ENCODE data around the gene YTHDC1. TPM values are rescaled to one million over a fixed set of nuclear protein-coding genes. Genes with fewer than 3 reads are reported as not detected.
"Not testable (repeated sequence)": the region's sequence is repeated elsewhere in the genome, so short reads cannot be mapped to it uniquely, and the experiment has no call there.

Gene YTHDC1
- total RNA-seq, 3 donors from 2014 or later (not counting 1 experiment from before 2014, with no cell fraction given): 225 to 320 (median 270) TPM

DNA sequence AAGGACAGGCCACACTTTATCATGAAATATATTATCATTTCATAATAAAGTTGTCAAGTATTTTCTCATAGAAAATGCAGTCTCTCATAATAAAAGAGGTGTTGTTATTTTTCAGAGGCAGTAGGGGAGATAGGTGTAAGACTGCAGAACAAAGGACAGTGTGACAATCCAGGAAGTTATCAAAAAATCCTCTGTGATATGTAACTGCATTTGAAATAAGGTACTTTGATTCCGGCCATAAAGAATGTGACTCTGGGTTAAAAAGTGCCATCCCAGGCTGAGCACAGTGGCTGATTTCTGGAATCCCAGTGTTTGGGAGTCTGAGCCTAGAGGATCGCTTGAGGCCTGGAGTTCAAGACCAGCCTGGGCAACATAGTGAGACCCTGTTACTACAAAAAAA is 66.8 kb downstream of the YTHDC1 start:
- H3K4me1 ChIP-seq (ENCODE audit: control insufficient read depth, insufficient read depth, low read length): no peaks in the 10 kb centered on the region
- H3K27ac ChIP-seq (ENCODE audit: low read length): no peak overlapping the region
- DNase-seq (no peak), ATAC-seq (no peak)
- no peaks in the 10 kb centered on the region for H3K36me3 ChIP-seq (ENCODE audit: control insufficient read depth, insufficient read depth, low read length)
- no peaks in the 10 kb centered on the region for H3K9me3 ChIP-seq (ENCODE audit: control insufficient read depth, insufficient read depth, low read length)
- intact Hi-C loops (cut with micrococcal nuclease): no loop called here
- no peaks in the 10 kb centered on the region for H3K9me3 Mint-ChIP-seq
- peaks cover 2 to 15% of the 10 kb centered on the region in 2 donors for H3K27me3 Mint-ChIP-seq (ENCODE audit: low read depth in 2 of 2)
- H3K27me3 ChIP-seq (ENCODE audit: control insufficient read depth, insufficient read depth, low read length): peaks cover 5% of the 10 kb centered on the region
- no peak for TF ChIP-seq CTCF (IDR thresholded peaks at IDR 0.05)
- H3K36me3 Mint-ChIP-seq: no peaks in the 10 kb centered on the region
- H3K4me1 Mint-ChIP-seq: no peaks in the 10 kb centered on the region
- H3K27ac Mint-ChIP-seq: no peak overlapping the region
- H3K4me3 ChIP-seq (ENCODE audit: low read length): no peak overlapping the region
- 89% methylated on average over 2 of the region's 2 CpGs for WGBS (ENCODE audit: insufficient coverage)
- H3K4me3 Mint-ChIP-seq: no peak overlapping the region

GRCh38 chr4:68281796-68282740 is 67.8 kb downstream of the YTHDC1 start:
- not testable (repeated sequence) for H3K4me3 ChIP-seq (ENCODE audit: low read length); H3K9me3 Mint-ChIP-seq; H3K4me3 Mint-ChIP-seq; H3K9me3 ChIP-seq (ENCODE audit: control insufficient read depth, insufficient read depth, low read length); H3K27ac Mint-ChIP-seq; ATAC-seq; H3K4me1 ChIP-seq (ENCODE audit: control insufficient read depth, insufficient read depth, low read length); H3K27ac ChIP-seq (ENCODE audit: low read length); H3K27me3 ChIP-seq (ENCODE audit: control insufficient read depth, insufficient read depth, low read length); H3K4me1 Mint-ChIP-seq; H3K36me3 ChIP-seq (ENCODE audit: control insufficient read depth, insufficient read depth, low read length); DNase-seq; H3K36me3 Mint-ChIP-seq
- intact Hi-C loops (cut with micrococcal nuclease): loop anchor here (2.0 kb wide), 1 partner anchor 49 kb away; no protein-coding TSS in a partner anchor
- peaks cover 3 to 11% of the 10 kb centered on the region in 2 donors for H3K27me3 Mint-ChIP-seq (ENCODE audit: low read depth in 2 of 2)
- 92% methylated on average over 8 of the region's 10 CpGs for WGBS (ENCODE audit: insufficient coverage)

GRCh38 chr4:68278029-68278428 is 71.9 kb downstream of the YTHDC1 start:
- Mint-ChIP-seq H3K4me1 (no peaks in the 10 kb centered on the region), H3K27me3 (ENCODE audit: low read depth in 2 of 2) (peaks cover 0 to 7% of the 10 kb centered on the region in 2 donors), H3K27ac (no peak overlapping the region), H3K4me3 (no peak overlapping the region), H3K36me3 (no peaks in the 10 kb centered on the region), H3K9me3 (no peaks in the 10 kb centered on the region)
- Histone ChIP-seq H3K27me3 (ENCODE audit: control insufficient read depth, insufficient read depth, low read length) (no peaks in the 10 kb centered on the region), H3K9me3 (ENCODE audit: control insufficient read depth, insufficient read depth, low read length) (no peaks in the 10 kb centered on the region), H3K36me3 (ENCODE audit: control insufficient read depth, insufficient read depth, low read length) (no peaks in the 10 kb centered on the region), H3K4me1 (ENCODE audit: control insufficient read depth, insufficient read depth, low read length) (no peaks in the 10 kb centered on the region), H3K27ac (ENCODE audit: low read length) (no peak overlapping the region), H3K4me3 (ENCODE audit: low read length) (no peak overlapping the region)
- DNase-seq (no peak), ATAC-seq (no peak)
- 70% methylated on average over 2 of the region's 2 CpGs for WGBS (ENCODE audit: insufficient coverage)
- intact Hi-C loops (cut with micrococcal nuclease): no loop called here
- no peak for TF ChIP-seq CTCF (IDR thresholded peaks at IDR 0.05)

- H3K9me3 Mint-ChIP-seq: no peaks in the 10 kb centered on the region
- H3K27ac Mint-ChIP-seq: no peak overlapping the region
- no peaks in the 10 kb centered on the region for H3K4me1 Mint-ChIP-seq
- DNase-seq (no peak), ATAC-seq (no peak)
- H3K36me3 ChIP-seq (ENCODE audit: control insufficient read depth, insufficient read depth, low read length): no peaks in the 10 kb centered on the region
- peaks cover 0 to 7% of the 10 kb centered on the region in 2 donors for H3K27me3 Mint-ChIP-seq (ENCODE audit: low read depth in 2 of 2)
- intact Hi-C loops (cut with micrococcal nuclease): no loop called here
- no peaks in the 10 kb centered on the region for H3K9me3 ChIP-seq (ENCODE audit: control insufficient read depth, insufficient read depth, low read length)
- no peaks in the 10 kb centered on the region for H3K4me1 ChIP-seq (ENCODE audit: control insufficient read depth, insufficient read depth, low read length)
- WGBS (ENCODE audit: insufficient coverage): 69% methylated on average over 2 of the region's 2 CpGs
- no peak overlapping the region for H3K27ac ChIP-seq (ENCODE audit: low read length)
- TF ChIP-seq CTCF (IDR thresholded peaks at IDR 0.05): no peak
- no peak overlapping the region for H3K4me3 Mint-ChIP-seq
- H3K27me3 ChIP-seq (ENCODE audit: control insufficient read depth, insufficient read depth, low read length): no peaks in the 10 kb centered on the region
- no peak overlapping the region for H3K4me3 ChIP-seq (ENCODE audit: low read length)
- no peaks in the 10 kb centered on the region for H3K36me3 Mint-ChIP-seq
Observed at GRCh38 chr4:68277627-68278026, 72.3 kb downstream of the YTHDC1 start.
